Fibroblast of mammary gland (primary cell): ENCODE results near the gene DIPK1A.
A peak's percentile ranks its signal among the peaks of the same experiment; 100 is the strongest.

Experiments used
- DNase-seq: peaks from one replicate; pipeline ENCODE4 v3.0.0-alpha.2; 2010; ENCODE audit warnings: low read depth
- H3K4me3 ChIP-seq: 2 replicates; pipeline ENCODE4 v1.5.1; 2011; ENCODE audit warnings: low read depth, mild to moderate bottlenecking, low read length, moderate library complexity; ENCODE audit not compliant: control insufficient read depth
- CTCF ChIP-seq: conservative IDR thresholded peaks from 2 replicates; pipeline ENCODE4 v1.5.1; 2011; ENCODE audit warnings: low read depth, low read length, inconsistent platforms; ENCODE audit not compliant: control insufficient read depth, insufficient read depth

DIPK1A gene

DNA sequence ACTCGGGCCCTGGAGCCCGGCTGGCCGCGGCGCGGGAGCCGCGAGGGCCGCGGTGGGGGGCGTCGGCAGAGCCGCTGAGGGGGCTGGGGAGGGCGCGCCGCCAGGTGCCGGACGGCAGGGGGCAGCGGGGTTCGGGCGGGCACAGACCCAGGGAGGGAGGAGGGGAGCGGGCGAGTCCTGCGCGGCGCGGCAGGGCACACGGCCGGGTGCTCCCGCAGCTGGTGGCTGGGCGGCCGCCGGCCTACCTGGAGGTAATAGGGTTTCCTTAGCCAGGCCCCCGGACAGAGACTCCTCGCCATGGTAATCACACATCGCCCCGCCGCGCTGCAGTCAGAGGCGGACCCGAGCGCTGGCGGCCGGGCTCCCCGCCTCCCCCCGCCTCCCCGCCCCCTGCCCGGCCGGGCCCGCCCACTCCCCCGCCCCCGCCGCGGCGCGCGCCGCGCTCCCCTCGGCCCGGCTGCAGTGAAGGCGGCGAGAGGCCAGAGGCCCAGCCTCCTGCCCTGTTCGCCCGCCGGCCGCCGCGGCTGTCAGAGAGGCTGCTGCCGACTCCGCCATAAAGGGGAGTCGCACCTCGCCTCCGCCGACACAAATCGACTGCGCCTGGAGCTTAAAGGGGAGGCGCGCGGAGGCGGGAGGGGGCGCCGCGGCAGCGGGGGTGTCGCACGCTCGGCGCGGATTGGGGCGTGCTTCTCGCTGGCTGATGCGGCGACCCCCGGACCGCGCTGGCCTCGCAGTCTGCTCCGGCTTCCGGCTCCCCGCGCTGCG lies at the start of gene DIPK1A:
DIPK1A (minus strand) TSS at position 332 of the 765 bp plus-strand sequence; CDS start at position 299, 33 bp downstream.
- TF ChIP-seq CTCF: no peak
- DNase-seq: peak; percentile 46
- H3K4me3 ChIP-seq: peak within 1 kb of the TSS; percentile 64

DNA sequence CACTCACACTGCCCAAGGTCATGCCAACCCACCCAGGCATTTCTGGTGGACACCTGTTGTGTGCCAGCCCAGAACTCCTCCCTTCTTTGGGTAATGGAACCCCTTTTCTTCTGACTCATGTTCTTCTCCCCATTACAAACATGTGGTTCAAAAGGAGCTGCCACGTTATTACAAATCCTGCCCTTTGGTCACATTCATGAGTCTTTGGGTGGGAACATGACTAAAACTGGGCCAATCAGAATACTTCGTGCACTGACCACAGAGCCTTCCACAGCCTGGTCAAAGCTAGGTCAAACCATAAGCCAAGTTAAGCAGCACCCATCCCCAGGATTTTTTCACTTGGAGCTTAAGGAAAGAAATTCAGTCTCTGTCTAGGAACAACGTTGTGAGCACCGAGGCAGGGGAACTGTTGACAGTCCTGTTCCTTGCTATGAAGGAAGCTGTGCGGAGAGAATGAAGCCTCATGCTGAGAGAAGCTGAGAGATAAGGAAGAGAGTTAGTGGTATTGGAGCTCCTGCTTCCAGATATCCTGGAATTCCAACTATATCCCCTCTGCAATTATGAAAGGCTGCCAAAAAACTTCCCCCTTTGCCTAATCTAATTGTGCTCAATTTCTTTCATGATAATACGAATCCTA lies 46.8 kb upstream of the DIPK1A start:
- peak; percentile 63 for DNase-seq
- no peak for TF ChIP-seq CTCF
- H3K4me3 ChIP-seq: no peak overlapping the region

DNA sequence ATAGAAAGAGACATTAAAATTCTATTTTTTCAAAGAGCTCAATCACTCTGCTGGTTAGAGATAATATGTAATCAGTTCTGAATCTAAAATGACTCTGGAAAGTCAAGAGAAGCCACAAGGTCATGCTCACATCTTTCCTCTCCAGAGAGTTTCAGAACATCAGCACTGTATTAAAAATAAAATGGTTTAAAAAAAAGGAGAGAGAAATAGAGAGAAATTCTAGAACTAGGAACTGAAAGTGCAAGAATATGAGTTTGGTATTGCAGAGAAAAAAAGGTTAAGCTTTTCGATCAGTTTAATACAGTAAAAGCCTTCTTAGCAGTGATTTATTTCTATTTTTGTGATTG lies 44.0 kb upstream of the DIPK1A start:
- no peak overlapping the region for H3K4me3 ChIP-seq
- TF ChIP-seq CTCF: no peak

DNA sequence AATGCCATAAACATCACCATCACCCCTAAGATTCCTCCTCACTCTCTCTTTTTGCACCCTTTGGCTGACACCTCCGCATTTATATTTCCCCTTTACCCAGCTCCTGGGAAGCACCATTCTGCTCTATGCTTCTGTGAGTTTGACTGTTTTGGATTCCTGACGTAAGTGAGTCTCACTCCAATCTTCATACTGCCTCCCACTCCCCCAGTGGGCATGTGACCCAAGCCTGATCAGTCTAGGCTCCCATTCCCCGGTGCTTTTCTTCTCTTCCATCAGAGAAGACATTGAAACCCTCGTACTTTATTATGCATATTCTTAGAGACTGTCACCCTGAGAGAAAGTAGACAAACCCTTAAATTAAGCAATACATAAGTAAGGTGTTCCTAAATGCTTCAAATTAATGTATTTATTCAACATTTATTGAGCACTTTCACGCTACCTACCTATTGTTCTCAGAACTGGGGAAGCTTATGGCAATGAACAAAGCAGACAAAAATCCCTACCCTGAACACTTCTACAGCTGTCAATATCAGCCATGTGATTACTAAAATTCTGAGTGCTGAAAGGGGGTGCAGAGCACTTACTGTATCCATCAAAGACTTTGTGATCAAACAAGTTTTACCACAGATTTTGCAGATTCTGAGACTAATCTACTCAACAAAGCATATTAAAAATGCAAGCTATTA lies 43.4 kb upstream of the DIPK1A start:
- no peak overlapping the region for H3K4me3 ChIP-seq
- no peak for TF ChIP-seq CTCF
- DNase-seq: no peak

More for the DNA sequence above, 44.0 kb upstream of the DIPK1A start:
- no peak for DNase-seq

GRCh38 chr1:93003981-93004380 lies 42.7 kb upstream of the DIPK1A start:
- no peak for DNase-seq
- no peak overlapping the region for H3K4me3 ChIP-seq
- no peak for TF ChIP-seq CTCF

- no peak overlapping the region for H3K4me3 ChIP-seq
- no peak for DNase-seq
- no peak for TF ChIP-seq CTCF
Measured at GRCh38 chr1:93002781-93003180, 41.5 kb upstream of the DIPK1A start.
